IMR-90 (cell line): ENCODE data around the gene WNT3. TPM values are rescaled to one million over a fixed set of nuclear protein-coding genes. Genes with fewer than 3 reads are reported as not detected.

Experiments
- ATAC-seq: fragments of 200-7000 bp; cut with Tn5 transposase; 2 replicates; pipeline ENCODE4 v1.9.1; 2020; ENCODE audit warnings: low read depth, mild to moderate bottlenecking, moderate library complexity
- BruUV-seq: library from RNA; stranded (reverse); fragments of 400-500 nt; replicated peaks from 2 replicates; lab custom pipeline; 2021; lab: Mats Ljungman, UMichigan
- CTCF ChIA-PET: fragments of 300-600 bp; formaldehyde crosslinking; extraction: SDS; loops from one replicate; lab custom pipeline; 2021; ENCODE audit warnings: antibody characterized with exemption; lab: Yijun Ruan, JAX
- POLR2A ChIA-PET: fragments of 300-600 bp; sonication (Branson Sonifier 250); formaldehyde crosslinking; loops from one replicate; lab custom pipeline; 2022; ENCODE audit warnings: antibody characterized with exemption; ENCODE audit not compliant: unreplicated experiment; lab: Charles Lee
- DNase-seq: peaks from one replicate; pipeline ENCODE4 v3.0.0; 2013
- H2AFZ ChIP-seq: replicated peaks from 2 replicates; pipeline ENCODE3; 2013; ENCODE audit warnings: low read length, mild to moderate bottlenecking; ENCODE audit not compliant: poor library complexity
- H2AK5ac ChIP-seq: 2 replicates; pipeline ENCODE4 v1.6.1; 2013; ENCODE audit warnings: low read depth, low read length, inconsistent platforms
- H2AK9ac ChIP-seq: replicated peaks from 2 replicates; pipeline ENCODE3; 2013; ENCODE audit warnings: mild to moderate bottlenecking, low read depth, low read length, moderate library complexity; ENCODE audit not compliant: poor library complexity
- H2BK120ac ChIP-seq: 2 replicates; pipeline ENCODE4 v1.6.1; 2013; ENCODE audit warnings: low read depth, low read length, inconsistent platforms
- H2BK15ac ChIP-seq: 3 replicates; pipeline ENCODE4 v1.6.1; 2013; ENCODE audit warnings: low read depth, low read length, inconsistent platforms
- H2BK20ac ChIP-seq: 2 replicates; pipeline ENCODE4 v1.6.1; 2013; ENCODE audit warnings: low read depth, mild to moderate bottlenecking, inconsistent platforms, low read length, moderate library complexity
- H2BK5ac ChIP-seq: 2 replicates; pipeline ENCODE4 v1.6.1; 2013; ENCODE audit warnings: mild to moderate bottlenecking, low read depth, low read length, inconsistent platforms; ENCODE audit not compliant: poor library complexity, severe bottlenecking
- H3K14ac ChIP-seq: replicated peaks from 2 replicates; pipeline ENCODE4 v1.6.1; 2013; ENCODE audit warnings: low read depth, low read length, inconsistent platforms
- H3K18ac ChIP-seq: 2 replicates; pipeline ENCODE4 v1.6.1; 2013; ENCODE audit warnings: low read depth, low read length, control low read depth
- H3K23ac ChIP-seq: 2 replicates; pipeline ENCODE4 v1.6.1; 2013; ENCODE audit warnings: low read depth, low read length, inconsistent platforms
- H3K27ac ChIP-seq: 2 replicates; pipeline ENCODE4 v1.5.1; 2013; ENCODE audit warnings: mild to moderate bottlenecking, control low read depth, low read length; ENCODE audit not compliant: insufficient read depth
- H3K27me3 ChIP-seq: 2 replicates; pipeline ENCODE4 v1.6.1; 2013; ENCODE audit warnings: low read length; ENCODE audit not compliant: control insufficient read depth, insufficient read depth
- H3K36me3 ChIP-seq: 2 replicates; pipeline ENCODE4 v1.6.1; 2013; ENCODE audit warnings: low read length, mixed read lengths; ENCODE audit not compliant: control insufficient read depth, insufficient read depth
- H3K4ac ChIP-seq: 2 replicates; pipeline ENCODE4 v1.6.1; 2013; ENCODE audit warnings: low read depth, low read length, inconsistent platforms
- H3K4me1 ChIP-seq: 2 replicates; pipeline ENCODE4 v1.6.1; 2013; ENCODE audit warnings: low read length, mixed read lengths; ENCODE audit not compliant: control insufficient read depth, insufficient read depth
- H3K4me2 ChIP-seq: 2 replicates; pipeline ENCODE4 v1.6.1; 2013; ENCODE audit warnings: low read depth, mild to moderate bottlenecking, control low read depth, low read length, moderate library complexity
- H3K4me3 ChIP-seq: 2 replicates; pipeline ENCODE4 v1.5.1; 2013; ENCODE audit warnings: low read depth, mild to moderate bottlenecking, control low read depth, low read length, moderate library complexity; ENCODE audit not compliant: insufficient read depth
- H3K56ac ChIP-seq: 2 replicates; pipeline ENCODE4 v1.6.1; 2013; ENCODE audit warnings: low read length, inconsistent platforms; ENCODE audit not compliant: insufficient read depth; ENCODE audit errors: extremely low read depth
- H3K79me1 ChIP-seq, 2 experiments: 2 replicates each; pipeline ENCODE4 v1.6.1; 2013; ENCODE audit warnings: low read length in 2 of 2, inconsistent platforms in 1 of 2, low read depth in 1 of 2
- H3K9ac ChIP-seq: 2 replicates; pipeline ENCODE4 v1.6.1; 2013; ENCODE audit warnings: low read depth, low read length, control low read depth
- H3K9me1 ChIP-seq: 2 replicates; pipeline ENCODE4 v1.6.1; 2013; ENCODE audit warnings: low read length, inconsistent platforms; ENCODE audit not compliant: insufficient read depth
- H3K9me3 ChIP-seq: 2 replicates; pipeline ENCODE4 v1.6.1; 2013; ENCODE audit warnings: low read length; ENCODE audit not compliant: control insufficient read depth, insufficient read depth
- H4K20me1 ChIP-seq: 2 replicates; pipeline ENCODE4 v1.6.1; 2013; ENCODE audit warnings: low read length, inconsistent platforms; ENCODE audit not compliant: insufficient read depth
- H4K5ac ChIP-seq: 2 replicates; pipeline ENCODE4 v1.6.1; 2013; ENCODE audit warnings: mild to moderate bottlenecking, low read depth, low read length, control low read depth
- H4K8ac ChIP-seq, 2 experiments: 2 replicates each; pipeline ENCODE4 v1.6.1; 2013; ENCODE audit warnings: low read depth in 2 of 2, low read length in 2 of 2, control low read depth in 1 of 2, inconsistent platforms in 1 of 2
- H4K91ac ChIP-seq: 2 replicates; pipeline ENCODE4 v1.6.1; 2013; ENCODE audit warnings: low read depth, low read length, inconsistent platforms; ENCODE audit not compliant: insufficient read depth
- FOS ChIP-seq: fragments of 150-350 bp; IDR thresholded peaks from 2 replicates; pipeline ENCODE4 v1.6.1; 2016; ENCODE audit warnings: low read depth, low read length
- WGBS, 2 experiments: methylation state at CpG; one replicate each; pipeline versions ENCODE4 v1.1.5 to v1.1.7; 2013; ENCODE audit warnings: missing lambda C conversion rate in 2 of 2; ENCODE audit not compliant: insufficient read length in 1 of 2; ENCODE audit errors: extremely low coverage in 2 of 2; 5-methylcytosine and 5-hydroxymethylcytosine counted together
- dilution Hi-C: fragments of 300-500 bp; cut with HindIII; formaldehyde crosslinking; loops from one replicate; pipeline ENCODE4 v1.14.3; 2018; ENCODE audit warnings: low sequenced_read_pairs; ENCODE audit not compliant: unreplicated experiment
- in situ Hi-C: fragments of 300-500 bp; cut with MboI; formaldehyde crosslinking; loops from 3 replicates; pipeline ENCODE4 v1.14.3; 2019; ENCODE audit warnings: low sequenced_read_pairs, inconsistent platforms, mixed read lengths
- intact Hi-C: fragments of 100-400 bp; cut with micrococcal nuclease; formaldehyde crosslinking; loops from 2 replicates; pipeline ENCODE4 v1.10.0; 2022
- polyA plus RNA-seq, 3 experiments: library from polyadenylated mRNA; depleted of rRNA; stranded (reverse); fragments of >200 nt; gene quantifications; 2 replicates each; pipeline ENCODE4 v1.2.3, GENCODE V29; 2012; ENCODE audit warnings: low replicate concordance in 1 of 3
- total RNA-seq: library from RNA; depleted of rRNA; stranded (reverse); fragments of >200 nt; gene quantifications from 2 replicates; pipeline ENCODE4 v1.2.3, GENCODE V29; 2012

Gene WNT3
- total and polyA plus RNA-seq, 2 of the 4 experiments (the other 2 are of a cell fraction) = 0.72 to 1.0 TPM

DNA sequence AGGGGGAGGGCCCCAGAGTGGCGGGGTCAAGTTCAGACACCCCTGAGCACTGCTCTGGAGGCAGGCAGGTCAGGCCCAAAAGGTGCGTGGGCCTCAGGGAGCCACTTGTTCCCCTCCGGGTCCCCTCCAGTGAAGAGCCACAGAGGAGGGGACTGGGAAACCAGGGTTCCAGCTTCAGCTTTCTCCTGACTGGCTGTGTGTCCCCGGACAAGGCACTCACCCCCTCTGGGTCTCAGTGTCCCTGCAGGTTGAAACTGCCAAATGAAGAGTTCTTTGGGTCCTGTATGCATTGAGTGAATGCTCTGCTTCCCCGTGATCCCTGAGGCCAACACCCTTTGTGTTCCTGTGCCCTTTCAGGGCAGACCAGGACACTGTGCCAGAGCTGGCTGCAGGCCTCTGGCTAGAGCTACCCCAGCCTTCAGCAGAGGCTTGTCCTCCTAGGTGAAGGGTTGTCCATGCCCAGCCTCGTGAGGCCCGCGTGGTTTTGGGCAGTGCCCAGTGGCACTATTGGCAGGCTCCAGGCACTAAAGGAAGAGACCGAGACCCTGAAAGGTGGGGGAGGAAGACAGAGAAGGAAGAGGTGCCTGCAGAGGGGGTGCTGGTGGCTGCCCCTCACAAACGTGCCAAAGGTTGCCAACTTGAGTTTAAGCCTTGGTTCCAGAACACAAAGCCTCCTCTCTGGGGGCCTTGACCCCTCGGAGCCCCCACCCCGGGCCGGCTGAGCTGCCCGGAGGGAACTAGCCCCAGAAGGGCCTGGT lies 13.3 kb upstream of the WNT3 start:
- no peak overlapping the region for H2AFZ ChIP-seq

More for the DNA sequence above, 13.3 kb upstream of the WNT3 start:
- in situ Hi-C loops = no loop called here
- no peak overlapping the region for H2BK120ac ChIP-seq
- no peaks in the 10 kb centered on the region for H4K20me1 ChIP-seq
- no peak overlapping the region for H2AK5ac ChIP-seq
- no peak overlapping the region for H2BK15ac ChIP-seq
- H3K4ac ChIP-seq = no peak overlapping the region
- peaks cover 19% of the 10 kb centered on the region for H3K27me3 ChIP-seq
- ChIA-PET POLR2A (no interaction called here), CTCF (no interaction called here)
- H3K27ac ChIP-seq = no peak overlapping the region
- no TSS peak for BruUV-seq
- no peak overlapping the region for H3K4me2 ChIP-seq
- no peak overlapping the region for H4K8ac ChIP-seq
- H3K79me1 ChIP-seq = no peaks in the 10 kb centered on the region
- no peak overlapping the region for H4K5ac ChIP-seq
- no peak overlapping the region for H3K4me3 ChIP-seq
- H3K9me3 ChIP-seq = peaks cover 3% of the 10 kb centered on the region
- H3K56ac ChIP-seq = no peak overlapping the region
- H2AK9ac ChIP-seq = no peak overlapping the region
- H2BK5ac ChIP-seq = no peak overlapping the region
- no peak overlapping the region for H3K23ac ChIP-seq
- no peaks in the 10 kb centered on the region for H3K4me1 ChIP-seq
- no peak overlapping the region for H3K9ac ChIP-seq
- DNase-seq (no peak), ATAC-seq (no peak)
- no peak for TF ChIP-seq FOS
- no peaks in the 10 kb centered on the region for H3K9me1 ChIP-seq
- H3K18ac ChIP-seq = no peak overlapping the region
- H3K14ac ChIP-seq = no peak overlapping the region
- no peak overlapping the region for H2BK20ac ChIP-seq
- 80% methylated on average over 3 of the region's 14 CpGs; no CpG with 5 or more reads in 1 of the 2 experiments for WGBS, 2 experiments
- dilution Hi-C loops = no loop called here
- no peaks in the 10 kb centered on the region for H3K36me3 ChIP-seq
- no peak overlapping the region for H4K91ac ChIP-seq
- intact Hi-C loops = loop anchor here (5.0 kb wide), 1 partner anchor 74 kb away; no protein-coding TSS in a partner anchor
